ENCODE data around the gene SYT9. TPM values are rescaled to one million over a fixed set of nuclear protein-coding genes. Genes with fewer than 3 reads are reported as not detected.

The SYT9 gene
- polyA plus RNA-seq, 1 donor from 2014 or later = 2.3 TPM

- Histone ChIP-seq H3K9me3 (ENCODE audit: low read length) (no peaks in the 10 kb centered on the region), H3K79me2 (replicated peaks; ENCODE audit: insufficient read depth, low read length) (no peaks in the 10 kb centered on the region), H3K4me3 (ENCODE audit: low read length) (no peak overlapping the region), H3K9me2 (ENCODE audit: insufficient read depth, low read length) (no peaks in the 10 kb centered on the region), H3K4me2 (ENCODE audit: low read length) (no peak overlapping the region), H3K36me3 (ENCODE audit: insufficient read depth, low read length) (no peaks in the 10 kb centered on the region), H3K9ac (ENCODE audit: low read length) (no peak overlapping the region), H3K27me3 (ENCODE audit: insufficient read depth, low read depth, low read length) (no peaks in the 10 kb centered on the region), H2AFZ (ENCODE audit: low read depth, low read length) (no peak overlapping the region), H3K27ac (ENCODE audit: low read length) (no peak overlapping the region), H3F3A (ENCODE audit: insufficient read depth, low read length, poor library complexity, severe bottlenecking) (no peaks in the 10 kb centered on the region), H4K20me1 (ENCODE audit: insufficient read depth) (no peaks in the 10 kb centered on the region)
- TF ChIP-seq TAF1 (IDR thresholded peaks at IDR 0.05; ENCODE audit: low read depth) = no peak
- TF ChIP-seq, protein P1, sequence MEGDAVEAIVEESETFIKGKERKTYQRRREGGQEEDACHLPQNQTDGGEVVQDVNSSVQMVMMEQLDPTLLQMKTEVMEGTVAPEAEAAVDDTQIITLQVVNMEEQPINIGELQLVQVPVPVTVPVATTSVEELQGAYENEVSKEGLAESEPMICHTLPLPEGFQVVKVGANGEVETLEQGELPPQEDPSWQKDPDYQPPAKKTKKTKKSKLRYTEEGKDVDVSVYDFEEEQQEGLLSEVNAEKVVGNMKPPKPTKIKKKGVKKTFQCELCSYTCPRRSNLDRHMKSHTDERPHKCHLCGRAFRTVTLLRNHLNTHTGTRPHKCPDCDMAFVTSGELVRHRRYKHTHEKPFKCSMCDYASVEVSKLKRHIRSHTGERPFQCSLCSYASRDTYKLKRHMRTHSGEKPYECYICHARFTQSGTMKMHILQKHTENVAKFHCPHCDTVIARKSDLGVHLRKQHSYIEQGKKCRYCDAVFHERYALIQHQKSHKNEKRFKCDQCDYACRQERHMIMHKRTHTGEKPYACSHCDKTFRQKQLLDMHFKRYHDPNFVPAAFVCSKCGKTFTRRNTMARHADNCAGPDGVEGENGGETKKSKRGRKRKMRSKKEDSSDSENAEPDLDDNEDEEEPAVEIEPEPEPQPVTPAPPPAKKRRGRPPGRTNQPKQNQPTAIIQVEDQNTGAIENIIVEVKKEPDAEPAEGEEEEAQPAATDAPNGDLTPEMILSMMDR (IDR thresholded peaks at IDR 0.05; ENCODE audit: poor library complexity, severe bottlenecking) = no peak
Observed at GRCh38 chr11:7487360-7487759, 235.7 kb downstream of the SYT9 start.

DNA sequence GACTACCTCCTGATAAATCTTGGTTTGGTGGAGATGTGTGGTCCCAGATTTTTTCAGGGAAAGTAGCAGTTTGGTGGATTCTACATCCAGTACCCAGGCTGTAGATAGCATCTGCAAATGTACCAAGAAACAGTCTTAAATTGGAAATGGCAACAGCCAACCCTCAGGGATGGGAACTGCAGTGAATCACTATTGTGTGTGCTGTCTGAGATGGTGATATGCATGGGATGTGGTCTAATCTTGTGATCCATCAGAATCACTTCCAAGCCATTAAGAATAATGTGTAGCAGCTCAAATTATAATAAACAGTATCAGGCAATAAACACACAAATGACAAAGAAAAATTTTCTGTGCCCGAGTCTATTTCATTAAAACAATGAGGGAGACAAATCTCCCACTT, 237.0 kb downstream of the SYT9 start:
- Histone ChIP-seq H3K9me2 (ENCODE audit: insufficient read depth, low read length) (no peaks in the 10 kb centered on the region), H3K9ac (ENCODE audit: low read length) (no peak overlapping the region), H3K9me3 (ENCODE audit: low read length) (no peaks in the 10 kb centered on the region), H2AFZ (ENCODE audit: low read depth, low read length) (no peak overlapping the region), H3K36me3 (ENCODE audit: insufficient read depth, low read length) (no peaks in the 10 kb centered on the region), H3F3A (ENCODE audit: insufficient read depth, low read length, poor library complexity, severe bottlenecking) (no peaks in the 10 kb centered on the region), H3K79me2 (replicated peaks; ENCODE audit: insufficient read depth, low read length) (no peaks in the 10 kb centered on the region), H4K20me1 (ENCODE audit: insufficient read depth) (no peaks in the 10 kb centered on the region), H3K4me2 (ENCODE audit: low read length) (no peak overlapping the region), H3K27ac (ENCODE audit: low read length) (no peak overlapping the region), H3K27me3 (ENCODE audit: insufficient read depth, low read depth, low read length) (no peaks in the 10 kb centered on the region), H3K4me3 (ENCODE audit: low read length) (no peak overlapping the region)
- TF ChIP-seq EZH2 (IDR thresholded peaks at IDR 0.05; ENCODE audit: borderline replicate concordance, insufficient read depth, low read length, poor library complexity, severe bottlenecking) (no peak), MXI1 (conservative IDR thresholded peaks at IDR 0.05; ENCODE audit: poor library complexity, severe bottlenecking) (no peak), POLR2AphosphoS5 (IDR thresholded peaks at IDR 0.05) (no peak), RAD21 (conservative IDR thresholded peaks at IDR 0.05) (no peak), SMC3 (conservative IDR thresholded peaks at IDR 0.05; ENCODE audit: poor library complexity) (no peak), TAF1 (IDR thresholded peaks at IDR 0.05; ENCODE audit: low read depth) (no peak), EP300 (conservative IDR thresholded peaks at IDR 0.05; ENCODE audit: poor library complexity, severe bottlenecking) (no peak)
- TF ChIP-seq, protein P2, sequence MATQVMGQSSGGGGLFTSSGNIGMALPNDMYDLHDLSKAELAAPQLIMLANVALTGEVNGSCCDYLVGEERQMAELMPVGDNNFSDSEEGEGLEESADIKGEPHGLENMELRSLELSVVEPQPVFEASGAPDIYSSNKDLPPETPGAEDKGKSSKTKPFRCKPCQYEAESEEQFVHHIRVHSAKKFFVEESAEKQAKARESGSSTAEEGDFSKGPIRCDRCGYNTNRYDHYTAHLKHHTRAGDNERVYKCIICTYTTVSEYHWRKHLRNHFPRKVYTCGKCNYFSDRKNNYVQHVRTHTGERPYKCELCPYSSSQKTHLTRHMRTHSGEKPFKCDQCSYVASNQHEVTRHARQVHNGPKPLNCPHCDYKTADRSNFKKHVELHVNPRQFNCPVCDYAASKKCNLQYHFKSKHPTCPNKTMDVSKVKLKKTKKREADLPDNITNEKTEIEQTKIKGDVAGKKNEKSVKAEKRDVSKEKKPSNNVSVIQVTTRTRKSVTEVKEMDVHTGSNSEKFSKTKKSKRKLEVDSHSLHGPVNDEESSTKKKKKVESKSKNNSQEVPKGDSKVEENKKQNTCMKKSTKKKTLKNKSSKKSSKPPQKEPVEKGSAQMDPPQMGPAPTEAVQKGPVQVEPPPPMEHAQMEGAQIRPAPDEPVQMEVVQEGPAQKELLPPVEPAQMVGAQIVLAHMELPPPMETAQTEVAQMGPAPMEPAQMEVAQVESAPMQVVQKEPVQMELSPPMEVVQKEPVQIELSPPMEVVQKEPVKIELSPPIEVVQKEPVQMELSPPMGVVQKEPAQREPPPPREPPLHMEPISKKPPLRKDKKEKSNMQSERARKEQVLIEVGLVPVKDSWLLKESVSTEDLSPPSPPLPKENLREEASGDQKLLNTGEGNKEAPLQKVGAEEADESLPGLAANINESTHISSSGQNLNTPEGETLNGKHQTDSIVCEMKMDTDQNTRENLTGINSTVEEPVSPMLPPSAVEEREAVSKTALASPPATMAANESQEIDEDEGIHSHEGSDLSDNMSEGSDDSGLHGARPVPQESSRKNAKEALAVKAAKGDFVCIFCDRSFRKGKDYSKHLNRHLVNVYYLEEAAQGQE (IDR thresholded peaks at IDR 0.05; ENCODE audit: borderline replicate concordance) = no peak
- TF ChIP-seq, protein P1 (IDR thresholded peaks at IDR 0.05; ENCODE audit: poor library complexity, severe bottlenecking) = no peak
